ENCODE results near the gene KIAA1671. TPM values are rescaled to one million over a fixed set of nuclear protein-coding genes. Genes with fewer than 3 reads are reported as not detected.

The KIAA1671 gene
- total and polyA plus RNA-seq, 9 of the 15 experiments (the other 6 are each of a cell fraction or from before 2014, with no cell fraction given) = under 0.01 to 0.11 (median 0.02) TPM; not detected in 5

DNA sequence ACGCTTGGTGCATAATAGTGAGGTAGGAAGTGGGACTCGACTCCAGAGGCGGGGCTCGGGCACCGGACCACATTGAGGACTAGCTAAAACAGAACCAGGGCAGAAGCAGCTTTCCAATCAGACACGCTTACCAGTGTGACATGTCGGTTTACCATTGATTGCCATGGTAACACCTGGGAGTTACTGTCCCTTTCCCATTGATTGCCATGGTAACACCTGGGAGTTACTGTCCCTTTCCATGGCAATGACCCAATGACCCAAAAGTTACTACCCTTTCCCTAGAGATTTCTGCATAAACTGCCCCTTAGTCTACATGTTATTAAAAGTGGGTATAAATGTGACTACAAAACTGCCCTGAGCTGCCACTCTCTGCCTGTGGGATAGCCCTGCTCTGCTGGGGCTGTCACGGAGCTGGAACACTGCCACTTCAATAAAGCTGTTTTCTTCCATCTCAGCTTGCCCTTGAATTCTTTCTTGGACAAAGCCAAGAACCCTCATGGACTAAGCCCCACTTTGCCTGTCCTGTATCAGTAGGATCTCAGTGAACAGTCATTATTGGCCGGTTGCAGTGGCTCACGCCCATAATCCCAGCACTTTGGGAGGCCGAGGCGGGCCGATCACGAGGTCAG, 169.7 kb downstream of the KIAA1671 start:
- Histone ChIP-seq H3K4me1 (replicated peaks in 1 of 2; ENCODE audit: control insufficient read depth in 2 of 2, insufficient read depth in 2 of 2, low read length in 2 of 2) (no peaks in the 10 kb centered on the region), H3K9me1 (ENCODE audit: control insufficient read depth, insufficient read depth, low read length) (no peaks in the 10 kb centered on the region), H4K20me1 (replicated peaks; ENCODE audit: control insufficient read depth, insufficient read depth, low read length) (no peaks in the 10 kb centered on the region), H3K4me2 (ENCODE audit: insufficient read depth, low read length) (no peak overlapping the region), H3K27me3 (ENCODE audit: control insufficient read depth in 2 of 2, insufficient read depth in 2 of 2, low read length in 2 of 2) (peaks cover 0 to 5% of the 10 kb centered on the region in 2 experiments; a peak in 2 of 5 replicates), H2AFZ (ENCODE audit: low read depth, low read length) (no peak overlapping the region), H3K4me3 (no peak overlapping the region), H3K27ac (ENCODE audit: extremely low read depth, low read depth, low read length) (no peak overlapping the region), H3K79me2 (ENCODE audit: control insufficient read depth, insufficient read depth, low read length) (no peaks in the 10 kb centered on the region), H3K9me3 (replicated peaks; ENCODE audit: control insufficient read depth, insufficient read depth, low read depth, low read length) (no peaks in the 10 kb centered on the region), H3K36me3 (ENCODE audit: control insufficient read depth, insufficient read depth, low read length) (no peaks in the 10 kb centered on the region), H3K9ac (ENCODE audit: insufficient read depth in 1 of 2, low read depth in 2 of 2, low read length in 2 of 2) (no peak overlapping the region)
- CTCF ChIA-PET (ENCODE audit: low intra/inter-chr PET ratio) = no interaction called here
- in situ Hi-C loops (cut with MboI) = no loop called here
- 1% methylated on average over 14 of the region's 14 CpGs for WGBS (ENCODE audit: insufficient coverage, low coverage, missing lambda C conversion rate)
- TF ChIP-seq, protein P1, sequence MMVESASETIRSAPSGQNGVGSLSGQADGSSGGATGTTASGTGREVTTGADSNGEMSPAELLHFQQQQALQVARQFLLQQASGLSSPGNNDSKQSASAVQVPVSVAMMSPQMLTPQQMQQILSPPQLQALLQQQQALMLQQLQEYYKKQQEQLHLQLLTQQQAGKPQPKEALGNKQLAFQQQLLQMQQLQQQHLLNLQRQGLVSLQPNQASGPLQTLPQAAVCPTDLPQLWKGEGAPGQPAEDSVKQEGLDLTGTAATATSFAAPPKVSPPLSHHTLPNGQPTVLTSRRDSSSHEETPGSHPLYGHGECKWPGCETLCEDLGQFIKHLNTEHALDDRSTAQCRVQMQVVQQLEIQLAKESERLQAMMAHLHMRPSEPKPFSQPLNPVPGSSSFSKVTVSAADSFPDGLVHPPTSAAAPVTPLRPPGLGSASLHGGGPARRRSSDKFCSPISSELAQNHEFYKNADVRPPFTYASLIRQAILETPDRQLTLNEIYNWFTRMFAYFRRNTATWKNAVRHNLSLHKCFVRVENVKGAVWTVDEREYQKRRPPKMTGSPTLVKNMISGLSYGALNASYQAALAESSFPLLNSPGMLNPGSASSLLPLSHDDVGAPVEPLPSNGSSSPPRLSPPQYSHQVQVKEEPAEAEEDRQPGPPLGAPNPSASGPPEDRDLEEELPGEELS (CRISPR knock-in tag; IDR thresholded peaks at IDR 0.05; ENCODE audit: borderline replicate concordance) = no peak
- TF ChIP-seq FOXM1 (IDR thresholded peaks at IDR 0.05; ENCODE audit: low read depth) (no peak), FOXM1 (CRISPR knock-in tag; IDR thresholded peaks at IDR 0.05; ENCODE audit: low read depth) (no peak), RFX1 (IDR thresholded peaks at IDR 0.05) (peak; percentile 52; the same call in 1 of the 2 replicates), HEY1 (CRISPR knock-in tag; IDR thresholded peaks at IDR 0.05; ENCODE audit: borderline replicate concordance) (no peak)
- TF ChIP-seq, protein P2, sequence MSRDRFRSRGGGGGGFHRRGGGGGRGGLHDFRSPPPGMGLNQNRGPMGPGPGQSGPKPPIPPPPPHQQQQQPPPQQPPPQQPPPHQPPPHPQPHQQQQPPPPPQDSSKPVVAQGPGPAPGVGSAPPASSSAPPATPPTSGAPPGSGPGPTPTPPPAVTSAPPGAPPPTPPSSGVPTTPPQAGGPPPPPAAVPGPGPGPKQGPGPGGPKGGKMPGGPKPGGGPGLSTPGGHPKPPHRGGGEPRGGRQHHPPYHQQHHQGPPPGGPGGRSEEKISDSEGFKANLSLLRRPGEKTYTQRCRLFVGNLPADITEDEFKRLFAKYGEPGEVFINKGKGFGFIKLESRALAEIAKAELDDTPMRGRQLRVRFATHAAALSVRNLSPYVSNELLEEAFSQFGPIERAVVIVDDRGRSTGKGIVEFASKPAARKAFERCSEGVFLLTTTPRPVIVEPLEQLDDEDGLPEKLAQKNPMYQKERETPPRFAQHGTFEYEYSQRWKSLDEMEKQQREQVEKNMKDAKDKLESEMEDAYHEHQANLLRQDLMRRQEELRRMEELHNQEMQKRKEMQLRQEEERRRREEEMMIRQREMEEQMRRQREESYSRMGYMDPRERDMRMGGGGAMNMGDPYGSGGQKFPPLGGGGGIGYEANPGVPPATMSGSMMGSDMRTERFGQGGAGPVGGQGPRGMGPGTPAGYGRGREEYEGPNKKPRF (IDR thresholded peaks at IDR 0.05; ENCODE audit: low read depth, low read length) = no peak
- TF ChIP-seq, protein P3, sequence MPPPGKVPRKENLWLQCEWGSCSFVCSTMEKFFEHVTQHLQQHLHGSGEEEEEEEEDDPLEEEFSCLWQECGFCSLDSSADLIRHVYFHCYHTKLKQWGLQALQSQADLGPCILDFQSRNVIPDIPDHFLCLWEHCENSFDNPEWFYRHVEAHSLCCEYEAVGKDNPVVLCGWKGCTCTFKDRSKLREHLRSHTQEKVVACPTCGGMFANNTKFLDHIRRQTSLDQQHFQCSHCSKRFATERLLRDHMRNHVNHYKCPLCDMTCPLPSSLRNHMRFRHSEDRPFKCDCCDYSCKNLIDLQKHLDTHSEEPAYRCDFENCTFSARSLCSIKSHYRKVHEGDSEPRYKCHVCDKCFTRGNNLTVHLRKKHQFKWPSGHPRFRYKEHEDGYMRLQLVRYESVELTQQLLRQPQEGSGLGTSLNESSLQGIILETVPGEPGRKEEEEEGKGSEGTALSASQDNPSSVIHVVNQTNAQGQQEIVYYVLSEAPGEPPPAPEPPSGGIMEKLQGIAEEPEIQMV (tag; conservative IDR thresholded peaks at IDR 0.05; ENCODE audit: low read depth) = peak; percentile 88
- TF ChIP-seq, protein P4, sequence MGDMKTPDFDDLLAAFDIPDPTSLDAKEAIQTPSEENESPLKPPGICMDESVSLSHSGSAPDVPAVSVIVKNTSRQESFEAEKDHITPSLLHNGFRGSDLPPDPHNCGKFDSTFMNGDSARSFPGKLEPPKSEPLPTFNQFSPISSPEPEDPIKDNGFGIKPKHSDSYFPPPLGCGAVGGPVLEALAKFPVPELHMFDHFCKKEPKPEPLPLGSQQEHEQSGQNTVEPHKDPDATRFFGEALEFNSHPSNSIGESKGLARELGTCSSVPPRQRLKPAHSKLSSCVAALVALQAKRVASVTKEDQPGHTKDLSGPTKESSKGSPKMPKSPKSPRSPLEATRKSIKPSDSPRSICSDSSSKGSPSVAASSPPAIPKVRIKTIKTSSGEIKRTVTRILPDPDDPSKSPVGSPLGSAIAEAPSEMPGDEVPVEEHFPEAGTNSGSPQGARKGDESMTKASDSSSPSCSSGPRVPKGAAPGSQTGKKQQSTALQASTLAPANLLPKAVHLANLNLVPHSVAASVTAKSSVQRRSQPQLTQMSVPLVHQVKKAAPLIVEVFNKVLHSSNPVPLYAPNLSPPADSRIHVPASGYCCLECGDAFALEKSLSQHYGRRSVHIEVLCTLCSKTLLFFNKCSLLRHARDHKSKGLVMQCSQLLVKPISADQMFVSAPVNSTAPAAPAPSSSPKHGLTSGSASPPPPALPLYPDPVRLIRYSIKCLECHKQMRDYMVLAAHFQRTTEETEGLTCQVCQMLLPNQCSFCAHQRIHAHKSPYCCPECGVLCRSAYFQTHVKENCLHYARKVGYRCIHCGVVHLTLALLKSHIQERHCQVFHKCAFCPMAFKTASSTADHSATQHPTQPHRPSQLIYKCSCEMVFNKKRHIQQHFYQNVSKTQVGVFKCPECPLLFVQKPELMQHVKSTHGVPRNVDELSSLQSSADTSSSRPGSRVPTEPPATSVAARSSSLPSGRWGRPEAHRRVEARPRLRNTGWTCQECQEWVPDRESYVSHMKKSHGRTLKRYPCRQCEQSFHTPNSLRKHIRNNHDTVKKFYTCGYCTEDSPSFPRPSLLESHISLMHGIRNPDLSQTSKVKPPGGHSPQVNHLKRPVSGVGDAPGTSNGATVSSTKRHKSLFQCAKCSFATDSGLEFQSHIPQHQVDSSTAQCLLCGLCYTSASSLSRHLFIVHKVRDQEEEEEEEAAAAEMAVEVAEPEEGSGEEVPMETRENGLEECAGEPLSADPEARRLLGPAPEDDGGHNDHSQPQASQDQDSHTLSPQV (IDR thresholded peaks at IDR 0.05) = no peak
- POLR2A ChIA-PET = no interaction called here
- DNase-seq (ENCODE audit: extremely low read depth in 1 of 4, low spot score in 3 of 4) (no peak), ATAC-seq (no peak), FAIRE-seq (no peak)
- BruUV-seq (replicated peaks) = no TSS peak
- intact Hi-C loops (cut with micrococcal nuclease) = no loop called here
